Amniotic stem cell (primary cell): ENCODE results near the gene KRT81.
"Not testable (repeated sequence)": the region's sequence is repeated elsewhere in the genome, so short reads cannot be mapped to it uniquely, and the experiment has no call there.

ENCODE experiments used
- DNase-seq: peaks from one replicate; lab custom pipeline; 2025; lab: John Stamatoyannopoulos, UW

Gene KRT81

GRCh38 chr12:52274521-52275120, 16.7 kb downstream of the KRT81 start, which contains the start of gene KRT86:
TSS of gene KRT86 (plus strand) at chr12:52274645. CDS start at chr12:52301917, 27,272 bp downstream.
- no peak for DNase-seq

DNA sequence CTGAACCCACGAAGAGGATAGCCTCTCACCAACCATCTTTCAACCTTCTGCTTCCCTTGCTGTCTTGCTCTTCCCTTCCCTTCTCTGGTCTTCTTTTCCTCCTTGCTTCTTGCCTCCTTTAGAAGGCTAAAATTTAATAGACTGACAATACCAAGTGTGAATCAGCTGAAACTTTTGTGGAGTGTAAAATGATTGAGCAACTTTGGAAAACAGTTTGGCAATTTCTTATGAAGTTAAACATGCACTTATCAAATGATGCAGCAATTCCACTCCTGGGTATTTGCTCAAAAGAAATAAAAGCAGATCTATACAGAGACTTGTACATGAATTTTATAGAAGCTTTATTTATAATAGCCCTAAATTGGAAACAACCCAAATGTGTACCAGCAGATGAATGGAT, 20.2 kb downstream of the KRT81 start:
- no peak for DNase-seq

- DNase-seq = no peak
Observed at GRCh38 chr12:52270541-52271070, 20.7 kb downstream of the KRT81 start.

GRCh38 chr12:52268212-52268611, 23.1 kb downstream of the KRT81 start:
- DNase-seq = no peak

- no peak for DNase-seq
Observed at GRCh38 chr12:52267699-52268098, 23.6 kb downstream of the KRT81 start.

DNA sequence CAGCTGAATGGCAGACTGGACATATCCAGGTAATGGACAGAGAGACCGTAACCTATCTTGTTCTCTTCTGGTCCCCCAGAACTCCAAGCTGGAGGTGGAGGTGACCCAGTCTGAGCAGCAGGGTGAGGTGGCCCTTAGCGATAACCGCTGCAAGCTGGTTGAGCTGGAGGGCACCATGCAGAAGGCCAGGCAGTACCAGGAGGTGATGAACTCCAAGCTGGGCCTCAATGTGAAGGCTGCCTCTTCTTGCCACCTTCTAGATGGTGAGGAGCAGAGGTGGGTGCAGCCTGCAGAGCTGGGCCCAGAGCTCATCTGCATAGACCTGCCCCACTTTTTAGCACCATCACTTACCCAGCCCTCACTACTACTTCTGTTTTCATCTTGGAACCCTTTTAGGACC, 24.1 kb downstream of the KRT81 start:
- DNase-seq = no peak

GRCh38 chr12:52266514-52266913, 24.8 kb downstream of the KRT81 start:
- no peak for DNase-seq

DNA sequence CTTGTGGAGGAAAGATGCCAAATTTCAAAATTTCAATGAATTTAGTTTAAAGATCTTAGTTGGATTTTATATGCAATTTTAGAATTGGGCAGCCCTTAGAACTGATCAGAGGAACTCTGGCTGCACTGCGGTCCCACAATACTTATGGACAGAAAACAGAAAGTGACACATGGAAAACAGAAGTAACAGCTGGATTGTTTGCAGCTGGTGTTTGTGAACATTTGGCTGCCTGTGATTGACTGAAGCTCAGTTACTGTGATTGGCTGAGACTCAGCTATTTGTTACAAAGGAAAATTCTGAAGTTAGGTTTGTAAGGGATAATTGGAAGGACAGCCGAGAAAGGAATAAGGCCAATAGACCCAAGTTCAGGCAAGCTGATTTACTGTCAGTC, 26.9 kb downstream of the KRT81 start:
- DNase-seq = no peak

- DNase-seq = no peak
Observed at GRCh38 chr12:52263761-52264434, 27.4 kb downstream of the KRT81 start.

DNA sequence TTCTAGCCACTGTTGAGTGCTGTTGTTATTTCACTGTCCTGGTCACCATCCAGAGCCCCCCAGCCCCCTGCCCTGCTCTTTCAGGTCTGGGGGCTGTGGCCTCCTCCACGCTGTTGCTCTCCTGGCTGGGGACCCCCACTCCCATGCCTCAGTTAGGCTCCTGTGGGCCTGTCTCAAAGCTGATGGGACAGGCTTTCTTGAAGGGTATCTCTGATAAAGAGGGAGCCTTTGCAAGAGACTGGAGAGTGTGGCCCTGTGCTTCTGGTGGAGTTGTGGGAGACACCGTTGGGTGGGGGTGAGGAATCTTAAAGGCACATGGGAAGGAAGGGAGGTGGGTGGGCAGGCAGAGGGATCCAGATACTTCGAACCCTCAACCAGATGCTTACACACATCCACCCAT, 29.0 kb downstream of the KRT81 start:
- DNase-seq = no peak

- no peak for DNase-seq
Observed at GRCh38 chr12:52261208-52261484, 30.2 kb downstream of the KRT81 start.

GRCh38 chr12:52260361-52261207, 30.8 kb downstream of the KRT81 start:
- no peak for DNase-seq

DNA sequence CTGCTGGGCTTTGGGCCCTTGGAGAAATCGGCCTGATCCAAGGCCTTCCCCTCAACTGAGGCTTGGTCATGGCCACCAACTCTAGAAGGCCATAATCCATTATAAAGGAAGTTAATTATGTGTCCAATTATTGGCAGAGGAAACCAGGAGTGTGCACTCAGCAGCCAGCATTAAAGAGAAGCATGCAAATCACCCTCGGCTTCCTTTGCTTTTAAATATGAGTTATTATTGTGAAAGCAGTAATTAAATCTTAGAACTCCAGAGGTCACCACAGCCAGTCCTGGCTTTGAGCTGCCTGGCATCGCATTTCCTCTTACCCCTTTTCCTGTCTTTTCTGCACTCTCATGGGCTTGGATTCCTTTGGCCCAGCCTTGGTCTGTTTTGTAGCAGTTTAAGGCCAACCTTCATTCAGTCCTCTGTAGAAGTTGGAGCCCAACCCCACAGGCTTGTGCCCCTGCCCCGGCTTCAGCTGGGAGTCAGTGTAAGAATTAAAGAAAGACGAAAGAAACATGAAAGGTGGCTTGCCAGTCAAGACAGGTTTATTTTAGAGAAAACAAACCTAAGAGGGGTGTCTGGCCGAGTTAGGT, 31.6 kb downstream of the KRT81 start:
- DNase-seq = no peak

GRCh38 chr12:52258335-52258901, 32.9 kb downstream of the KRT81 start:
- DNase-seq = no peak

GRCh38 chr12:52257922-52258321, 33.4 kb downstream of the KRT81 start:
- not testable (repeated sequence) for DNase-seq

DNA sequence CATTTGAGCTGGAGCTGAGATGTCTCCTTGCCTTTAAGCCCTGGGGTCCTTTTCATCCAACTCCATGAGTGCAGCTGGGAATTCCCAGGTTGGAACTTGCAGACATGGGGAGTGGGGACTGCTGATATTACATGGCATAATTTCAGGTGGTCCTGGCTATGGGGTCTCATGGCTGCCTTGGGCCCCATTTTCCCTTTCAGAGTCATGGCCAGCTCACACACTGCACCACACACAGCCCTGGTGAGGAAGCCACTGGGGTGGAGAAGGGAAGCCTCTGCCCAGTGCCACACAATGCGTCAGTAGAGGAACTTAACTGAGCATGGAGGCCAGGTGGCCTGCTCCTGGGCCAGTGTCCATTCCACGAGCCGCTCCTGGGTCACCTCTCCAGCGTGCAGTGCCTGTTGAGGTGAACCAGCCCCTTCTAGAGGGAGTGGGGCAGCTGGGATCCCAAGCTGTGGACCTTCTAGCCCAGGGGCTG, 34.2 kb downstream of the KRT81 start:
- no peak for DNase-seq

GRCh38 chr12:52256584-52256935, 34.8 kb downstream of the KRT81 start:
- no peak for DNase-seq

DNA sequence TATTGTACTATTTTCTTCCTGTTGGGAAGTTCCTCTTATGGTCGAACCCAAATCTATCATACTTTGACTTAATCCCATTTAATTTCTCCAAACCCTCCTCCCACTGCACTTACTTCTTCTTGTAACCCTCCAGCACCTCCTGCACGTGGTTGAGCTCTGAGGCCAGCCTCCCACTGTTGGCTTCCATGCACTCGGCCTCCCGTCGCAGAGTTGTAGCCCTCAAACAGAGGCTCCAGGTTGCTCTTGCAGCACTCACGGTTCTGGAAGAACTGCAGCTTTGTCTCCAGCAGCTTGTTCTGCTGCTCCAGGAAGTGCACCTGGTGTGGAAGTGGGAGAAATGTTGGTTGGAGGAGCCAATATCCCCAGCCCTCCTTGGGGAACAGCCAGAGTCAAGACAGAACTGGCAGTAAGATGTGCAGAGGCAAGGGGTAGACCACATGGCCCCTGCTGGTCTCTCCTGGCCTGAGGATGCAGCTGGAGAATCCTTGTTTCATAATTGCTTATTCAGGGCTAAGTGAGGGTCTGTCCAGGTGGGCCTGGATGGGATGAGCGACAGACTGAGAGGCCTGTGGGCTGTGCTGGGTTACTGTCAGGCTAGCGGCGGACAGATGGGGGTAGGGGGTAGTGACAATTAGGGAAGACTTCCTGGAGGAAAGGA, 35.3 kb downstream of the KRT81 start:
- DNase-seq = no peak

DNA sequence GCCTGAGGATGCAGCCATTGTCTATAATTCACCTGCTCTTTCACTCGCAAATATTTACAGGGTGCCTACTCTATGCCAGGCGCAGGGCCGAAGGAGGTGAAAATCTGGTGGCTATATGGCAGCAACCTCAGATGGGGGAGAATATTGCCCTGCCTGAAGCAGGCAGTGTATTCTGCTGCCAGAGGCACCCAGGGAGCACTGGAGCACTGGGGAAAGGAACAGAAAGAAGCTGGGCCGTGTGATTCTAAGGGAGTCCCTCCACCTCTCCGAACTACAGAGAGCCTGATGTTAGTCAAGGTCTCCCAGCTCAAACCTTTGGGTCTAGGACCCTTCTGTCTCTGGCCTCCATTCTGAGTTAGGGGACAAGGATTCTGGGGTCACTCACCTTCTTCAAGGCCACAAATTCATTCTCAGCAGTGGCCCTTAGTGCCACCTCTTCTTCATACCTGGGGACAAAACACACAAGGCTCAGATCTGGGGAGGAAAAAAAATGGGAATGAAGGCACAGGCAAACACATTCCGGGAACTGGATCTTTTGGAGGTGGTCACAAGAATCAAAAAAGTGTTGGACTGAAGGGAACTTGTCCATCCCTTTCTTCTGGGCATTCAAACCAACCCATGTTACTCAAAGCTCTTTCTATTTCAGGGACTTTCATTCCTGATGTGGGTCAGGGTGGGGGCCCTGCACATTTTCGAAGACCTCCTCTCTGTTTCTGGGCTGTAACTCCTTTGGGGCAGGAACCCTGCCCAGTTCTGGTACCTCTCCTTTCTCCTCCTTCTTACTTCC, 36.2 kb downstream of the KRT81 start:
- no peak for DNase-seq

- DNase-seq = no peak
Observed at GRCh38 chr12:52254180-52254964, 37.0 kb downstream of the KRT81 start.
